Nephron progenitor cell (in vitro differentiated cells): ENCODE measurements around the gene BPI.

Source experiments
- DNase-seq: peaks from one replicate; pipeline ENCODE4 v3.0.0; 2021
- H3K27ac Mint-ChIP-seq: 2 replicates; pipeline ENCODE4 v1.8.0; 2021; ENCODE audit warnings: mild to moderate bottlenecking, moderate library complexity, mixed read lengths
- H3K27me3 Mint-ChIP-seq: 2 replicates; pipeline ENCODE4 v1.8.0; 2021; ENCODE audit warnings: mild to moderate bottlenecking, low read depth, mixed read lengths; ENCODE audit not compliant: poor library complexity
- H3K36me3 Mint-ChIP-seq: 2 replicates; pipeline ENCODE4 v1.8.0; 2021; ENCODE audit warnings: low read depth, mixed read lengths
- H3K4me1 Mint-ChIP-seq: 2 replicates; pipeline ENCODE4 v1.8.0; 2021; ENCODE audit warnings: mixed read lengths
- H3K4me3 Mint-ChIP-seq: 2 replicates; pipeline ENCODE4 v1.8.0; 2021; ENCODE audit warnings: mild to moderate bottlenecking, moderate library complexity, mixed read lengths
- H3K9me3 Mint-ChIP-seq: 2 replicates; pipeline ENCODE4 v1.8.0; 2021; ENCODE audit warnings: mild to moderate bottlenecking, moderate library complexity, mixed read lengths
- TF ChIP-seq, protein P1 (sequence below): fragments of 200-600 bp; sonication (generic); IDR thresholded peaks from 2 replicates; pipeline ENCODE4 v1.5.0; 2021; ENCODE audit warnings: antibody characterized with exemption

Gene BPI

DNA sequence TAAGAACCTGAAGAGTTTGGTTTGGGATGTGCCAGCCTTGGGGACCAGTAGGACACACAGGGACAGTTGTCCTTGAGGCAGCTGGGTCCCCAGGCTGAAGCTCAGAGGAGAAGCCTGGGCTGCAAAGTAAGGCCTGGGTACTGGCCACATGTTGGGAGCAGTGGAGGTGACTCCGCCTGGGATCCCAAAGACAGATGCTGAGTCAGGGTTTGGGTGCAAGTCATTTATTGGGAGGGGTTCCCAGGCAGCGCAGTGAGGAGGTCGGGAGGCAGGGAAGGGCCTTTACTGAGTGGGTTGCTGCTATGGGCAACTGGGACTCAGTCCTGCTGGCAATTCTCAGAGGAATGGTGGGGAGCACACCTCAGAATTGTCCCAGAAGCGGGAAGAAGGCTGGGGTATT lies 12.4 kb downstream of the BPI start:
- Mint-ChIP-seq H3K9me3 (no peaks in the 10 kb centered on the region), H3K27ac (no peak overlapping the region), H3K36me3 (no peaks in the 10 kb centered on the region), H3K27me3 (peaks cover 50% of the 10 kb centered on the region), H3K4me1 (no peaks in the 10 kb centered on the region), H3K4me3 (no peak overlapping the region)
- TF ChIP-seq, protein P1, sequence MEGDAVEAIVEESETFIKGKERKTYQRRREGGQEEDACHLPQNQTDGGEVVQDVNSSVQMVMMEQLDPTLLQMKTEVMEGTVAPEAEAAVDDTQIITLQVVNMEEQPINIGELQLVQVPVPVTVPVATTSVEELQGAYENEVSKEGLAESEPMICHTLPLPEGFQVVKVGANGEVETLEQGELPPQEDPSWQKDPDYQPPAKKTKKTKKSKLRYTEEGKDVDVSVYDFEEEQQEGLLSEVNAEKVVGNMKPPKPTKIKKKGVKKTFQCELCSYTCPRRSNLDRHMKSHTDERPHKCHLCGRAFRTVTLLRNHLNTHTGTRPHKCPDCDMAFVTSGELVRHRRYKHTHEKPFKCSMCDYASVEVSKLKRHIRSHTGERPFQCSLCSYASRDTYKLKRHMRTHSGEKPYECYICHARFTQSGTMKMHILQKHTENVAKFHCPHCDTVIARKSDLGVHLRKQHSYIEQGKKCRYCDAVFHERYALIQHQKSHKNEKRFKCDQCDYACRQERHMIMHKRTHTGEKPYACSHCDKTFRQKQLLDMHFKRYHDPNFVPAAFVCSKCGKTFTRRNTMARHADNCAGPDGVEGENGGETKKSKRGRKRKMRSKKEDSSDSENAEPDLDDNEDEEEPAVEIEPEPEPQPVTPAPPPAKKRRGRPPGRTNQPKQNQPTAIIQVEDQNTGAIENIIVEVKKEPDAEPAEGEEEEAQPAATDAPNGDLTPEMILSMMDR: no peak
- no peak for DNase-seq

DNA sequence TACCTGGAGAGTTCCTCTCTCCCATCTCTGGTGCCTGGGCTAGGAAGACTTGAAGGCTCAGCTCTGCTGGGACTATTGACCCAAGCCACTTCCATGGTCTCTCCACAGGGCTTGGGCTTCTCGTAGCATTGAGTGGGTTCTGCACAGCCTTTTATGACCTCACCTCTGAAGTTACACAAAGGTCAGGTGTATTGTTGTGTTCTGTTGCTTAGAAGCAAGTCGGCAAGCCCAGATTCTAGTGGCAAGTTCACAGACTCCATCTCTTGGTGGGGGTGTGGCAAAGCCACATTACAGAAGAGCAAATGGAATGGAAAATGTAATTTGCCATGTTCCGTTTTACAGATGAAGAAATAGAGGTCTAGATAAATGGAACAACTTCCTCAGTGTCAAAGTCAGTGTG lies 13.5 kb downstream of the BPI start:
- H3K4me3 Mint-ChIP-seq: no peak overlapping the region
- TF ChIP-seq, protein P1: no peak
- H3K36me3 Mint-ChIP-seq: no peaks in the 10 kb centered on the region
- DNase-seq: no peak
- no peaks in the 10 kb centered on the region for H3K4me1 Mint-ChIP-seq
- H3K9me3 Mint-ChIP-seq: no peaks in the 10 kb centered on the region
- H3K27me3 Mint-ChIP-seq: peaks cover 48% of the 10 kb centered on the region
- H3K27ac Mint-ChIP-seq: no peak overlapping the region

DNA sequence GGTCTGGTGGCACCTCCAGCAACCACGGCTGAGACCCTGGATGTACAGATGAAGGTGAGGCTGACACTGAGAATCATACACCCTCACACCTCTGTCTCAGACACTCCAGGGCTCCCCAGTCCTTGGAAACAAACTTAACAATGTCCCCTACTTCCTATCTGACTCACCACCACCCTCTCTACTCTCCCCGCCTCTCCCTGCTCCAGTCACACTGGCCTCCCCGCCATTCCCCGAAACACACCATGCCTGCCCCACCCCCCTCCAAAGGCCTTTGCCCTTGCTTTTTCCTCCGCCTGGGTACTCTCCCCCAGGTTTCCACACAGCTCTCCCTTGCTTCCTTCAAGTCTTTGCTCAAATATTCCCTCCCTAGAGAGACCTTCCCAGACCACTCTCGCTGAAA lies 16.3 kb downstream of the BPI start:
- TF ChIP-seq, protein P1: no peak
- no peak for DNase-seq
- no peaks in the 10 kb centered on the region for H3K36me3 Mint-ChIP-seq
- no peak overlapping the region for H3K4me3 Mint-ChIP-seq
- no peak overlapping the region for H3K27ac Mint-ChIP-seq
- H3K27me3 Mint-ChIP-seq: peaks cover 68% of the 10 kb centered on the region
- no peaks in the 10 kb centered on the region for H3K9me3 Mint-ChIP-seq
- no peaks in the 10 kb centered on the region for H3K4me1 Mint-ChIP-seq

DNA sequence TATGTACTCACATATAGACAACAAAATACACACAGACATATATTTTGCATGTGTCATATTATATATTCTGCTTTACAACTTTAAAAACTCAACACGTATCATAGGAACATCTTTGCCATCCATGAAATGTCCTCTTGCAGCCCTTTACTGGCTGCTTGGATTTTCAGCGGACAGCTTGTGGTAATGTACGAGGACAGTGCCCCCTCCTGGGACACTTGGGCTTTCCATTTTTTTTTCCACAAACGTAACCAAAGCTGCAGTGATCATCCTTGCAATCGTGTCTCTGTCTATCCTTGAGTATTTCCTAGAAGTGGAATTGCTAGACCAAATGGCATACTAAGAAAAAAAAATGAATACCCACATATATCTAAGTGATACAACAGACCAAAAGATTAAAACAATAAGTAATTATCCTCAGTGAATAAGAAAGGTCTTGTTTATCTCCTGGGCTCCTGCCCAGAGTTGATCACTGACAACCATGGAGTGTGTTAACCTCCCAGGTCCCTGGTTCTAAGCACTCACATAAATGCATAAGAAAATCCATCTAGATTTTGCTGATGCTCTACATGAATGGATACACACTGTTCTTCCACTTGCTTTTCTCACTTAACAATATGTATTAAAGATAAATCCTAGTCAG lies 18.1 kb downstream of the BPI start:
- peaks cover 78% of the 10 kb centered on the region for H3K27me3 Mint-ChIP-seq
- H3K27ac Mint-ChIP-seq: no peak overlapping the region
- H3K9me3 Mint-ChIP-seq: no peaks in the 10 kb centered on the region
- TF ChIP-seq, protein P1: peak; percentile 69
- no peaks in the 10 kb centered on the region for H3K4me1 Mint-ChIP-seq
- H3K4me3 Mint-ChIP-seq: no peak overlapping the region
- peak; percentile 50 for DNase-seq
- no peaks in the 10 kb centered on the region for H3K36me3 Mint-ChIP-seq

DNA sequence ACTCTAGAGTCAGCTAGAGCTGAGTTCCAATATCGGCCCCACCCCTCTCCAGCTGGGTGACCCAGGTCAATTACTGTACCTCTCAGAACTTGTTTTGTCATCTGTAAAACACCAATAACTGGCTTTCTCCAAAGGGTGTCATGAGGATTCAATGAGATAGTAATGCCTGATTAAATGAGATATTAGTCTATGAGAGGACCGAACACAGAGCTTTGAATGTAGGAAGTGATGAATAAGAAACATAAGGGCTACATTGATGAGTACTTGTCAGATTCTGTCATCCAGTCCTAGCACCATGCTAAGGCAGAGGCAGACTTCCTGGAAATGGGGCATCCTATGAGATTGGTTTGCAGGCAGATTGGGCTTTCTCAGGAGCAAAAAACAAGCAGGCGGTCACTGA lies 20.2 kb downstream of the BPI start:
- TF ChIP-seq, protein P1: no peak
- DNase-seq: no peak
- Mint-ChIP-seq H3K36me3 (no peaks in the 10 kb centered on the region), H3K4me3 (no peak overlapping the region), H3K4me1 (no peaks in the 10 kb centered on the region), H3K27me3 (peaks cover 80% of the 10 kb centered on the region), H3K9me3 (no peaks in the 10 kb centered on the region), H3K27ac (no peak overlapping the region)

DNA sequence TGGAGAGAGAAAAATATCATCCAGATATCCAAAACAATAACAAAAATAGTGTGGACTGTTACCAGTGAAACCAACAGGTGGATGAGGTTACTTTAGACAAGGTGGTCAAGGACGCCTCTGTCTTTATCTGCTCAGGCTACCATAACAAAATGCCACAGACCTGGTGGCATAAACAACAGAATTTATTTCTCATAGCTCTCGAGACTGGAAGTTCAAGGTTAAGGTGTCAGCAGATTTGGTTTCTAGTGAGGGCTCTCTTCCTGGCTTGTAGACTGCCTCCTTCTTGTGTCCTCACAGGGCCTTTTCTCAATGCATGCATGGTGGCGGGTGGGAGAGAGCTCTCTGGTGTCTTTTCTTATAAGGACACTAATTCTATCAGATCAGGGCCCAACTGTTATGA lies 21.2 kb downstream of the BPI start:
- Mint-ChIP-seq H3K9me3 (no peaks in the 10 kb centered on the region), H3K4me3 (no peak overlapping the region), H3K36me3 (no peaks in the 10 kb centered on the region), H3K4me1 (no peaks in the 10 kb centered on the region), H3K27ac (no peak overlapping the region), H3K27me3 (peaks cover 74% of the 10 kb centered on the region)
- TF ChIP-seq, protein P1: no peak
- DNase-seq: no peak
